Ovary (tissue), 3 donors: Measurements from ENCODE around the gene TBX21.

Experiments
- POLR2A ChIP-seq: fragments of 450-650 bp; IDR thresholded peaks from one replicate; pipeline ENCODE4 v1.6.1; 2017; ENCODE audit warnings: antibody characterized with exemption, mild to moderate bottlenecking, moderate library complexity
- TF ChIP-seq, protein P1 (sequence below), 3 donors: fragments of 450-650 bp in 2 of 3; fragments of 200-600 bp in 1 of 3; IDR thresholded peaks; one replicate each; pipeline versions ENCODE4 v1.5.1 to v1.8.0; 2016 to 2022; ENCODE audit warnings: antibody characterized with exemption in 3 of 3, mild to moderate bottlenecking in 1 of 3
- donor health status: DM: no; HTN: no; CAD: no.

GRCh38 chr17:47791025-47791424 lies 58.0 kb downstream of the TBX21 start:
- TF ChIP-seq, protein P1, sequence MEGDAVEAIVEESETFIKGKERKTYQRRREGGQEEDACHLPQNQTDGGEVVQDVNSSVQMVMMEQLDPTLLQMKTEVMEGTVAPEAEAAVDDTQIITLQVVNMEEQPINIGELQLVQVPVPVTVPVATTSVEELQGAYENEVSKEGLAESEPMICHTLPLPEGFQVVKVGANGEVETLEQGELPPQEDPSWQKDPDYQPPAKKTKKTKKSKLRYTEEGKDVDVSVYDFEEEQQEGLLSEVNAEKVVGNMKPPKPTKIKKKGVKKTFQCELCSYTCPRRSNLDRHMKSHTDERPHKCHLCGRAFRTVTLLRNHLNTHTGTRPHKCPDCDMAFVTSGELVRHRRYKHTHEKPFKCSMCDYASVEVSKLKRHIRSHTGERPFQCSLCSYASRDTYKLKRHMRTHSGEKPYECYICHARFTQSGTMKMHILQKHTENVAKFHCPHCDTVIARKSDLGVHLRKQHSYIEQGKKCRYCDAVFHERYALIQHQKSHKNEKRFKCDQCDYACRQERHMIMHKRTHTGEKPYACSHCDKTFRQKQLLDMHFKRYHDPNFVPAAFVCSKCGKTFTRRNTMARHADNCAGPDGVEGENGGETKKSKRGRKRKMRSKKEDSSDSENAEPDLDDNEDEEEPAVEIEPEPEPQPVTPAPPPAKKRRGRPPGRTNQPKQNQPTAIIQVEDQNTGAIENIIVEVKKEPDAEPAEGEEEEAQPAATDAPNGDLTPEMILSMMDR (IDR thresholded peaks at IDR 0.05) = no peak
- TF ChIP-seq POLR2A = no peak
